ENCODE results near the gene FRG1.
"Not testable (repeated sequence)": the region's sequence is repeated elsewhere in the genome, so short reads cannot be mapped to it uniquely, and the experiment has no call there.

GRCh38 chr4:189984661-189985060, 44.0 kb downstream of the FRG1 start:
- not testable (repeated sequence) for TF ChIP-seq CTCF (IDR thresholded peaks at IDR 0.05; ENCODE audit: insufficient read depth, low read length, poor library complexity, severe bottlenecking); EZH2phosphoT487 (conservative IDR thresholded peaks at IDR 0.05; ENCODE audit: low read length)
